T-helper 17 cell (primary cell): Measurements from ENCODE around the gene NDNF. TPM values are rescaled to one million over a fixed set of nuclear protein-coding genes. Genes with fewer than 3 reads are reported as not detected.

Experiments used
- ATAC-seq: fragments of 150-1000 bp; cut with Tn5 transposase; 2 replicates; pipeline ENCODE4 v1.10.0; 2021; ENCODE audit warnings: mild to moderate bottlenecking, moderate library complexity
- DNase-seq, 3 donors: peaks; one replicate each; pipeline versions ENCODE4 v3.0.0 to v3.0.0-alpha.2; 2020 to 2021
- H3K9me3 ChIP-seq: one replicate; pipeline ENCODE4 v1.7.0; 2013; ENCODE audit warnings: low read length, mild to moderate bottlenecking; ENCODE audit not compliant: control insufficient read depth, poor library complexity, severe bottlenecking
- H3K27ac Mint-ChIP-seq: one replicate; pipeline ENCODE4 v1.8.0; 2022; ENCODE audit warnings: mild to moderate bottlenecking, moderate library complexity, mixed read lengths
- H3K27me3 Mint-ChIP-seq: one replicate; pipeline ENCODE4 v1.8.0; 2022; ENCODE audit warnings: mixed read lengths
- H3K36me3 Mint-ChIP-seq: one replicate; pipeline ENCODE4 v1.8.0; 2022; ENCODE audit warnings: low read depth, mixed read lengths
- H3K4me1 Mint-ChIP-seq: one replicate; pipeline ENCODE4 v1.8.0; 2022; ENCODE audit warnings: mild to moderate bottlenecking, mixed read lengths
- H3K4me3 Mint-ChIP-seq: one replicate; pipeline ENCODE4 v1.8.0; 2022; ENCODE audit warnings: mild to moderate bottlenecking, moderate library complexity, mixed read lengths
- total RNA-seq, 4 donors: library from RNA in 2 of 4; stranded (reverse) in 2 of 4; gene quantifications; one replicate each; pipeline ENCODE4 v1.2.3 and lab custom pipeline; 2022 to 2026

Gene NDNF
- total RNA-seq (not detected), total RNA-seq (lab: John Stamatoyannopoulos, UW) (0 to 0.23 reads per million in 2 donors)

GRCh38 chr4:121072224-121073003 is at the start of gene NDNF:
Gene NDNF, minus strand, starts transcription at chr4:121072535. Its CDS starts 26,698 bp downstream, at chr4:121045837.
- peak; percentile 80 for ATAC-seq
- no peak within 1 kb of the TSS for H3K27ac Mint-ChIP-seq
- peaks cover 19% of the 10 kb centered on the region for H3K4me1 Mint-ChIP-seq
- peak; percentile 14 to 45 (median 30) for DNase-seq
- H3K27me3 Mint-ChIP-seq = peaks cover 67% of the 10 kb centered on the region
- H3K9me3 ChIP-seq = no peaks in the 10 kb centered on the region
- peaks cover 5% of the 10 kb centered on the region for H3K36me3 Mint-ChIP-seq
- peak within 1 kb of the TSS; percentile 92 for H3K4me3 Mint-ChIP-seq

- Mint-ChIP-seq H3K4me3 (no peak overlapping the region), H3K4me1 (peaks cover 11% of the 10 kb centered on the region), H3K36me3 (no peaks in the 10 kb centered on the region), H3K27me3 (no peaks in the 10 kb centered on the region), H3K27ac (peak overlapping the region; percentile 24)
- no peak for ATAC-seq
- H3K9me3 ChIP-seq = no peaks in the 10 kb centered on the region
- DNase-seq = no peak
These were observed 47.4 kb upstream of the NDNF start for GRCh38 chr4:121119715-121120114.

GRCh38 chr4:121118344-121118743 is 46.0 kb upstream of the NDNF start:
- Mint-ChIP-seq H3K27me3 (no peaks in the 10 kb centered on the region), H3K4me3 (no peak overlapping the region), H3K4me1 (peaks cover 15% of the 10 kb centered on the region), H3K27ac (no peak overlapping the region), H3K36me3 (no peaks in the 10 kb centered on the region)
- no peak for DNase-seq
- no peak for ATAC-seq
- H3K9me3 ChIP-seq = no peaks in the 10 kb centered on the region

- Mint-ChIP-seq H3K4me1 (peaks cover 15% of the 10 kb centered on the region), H3K36me3 (no peaks in the 10 kb centered on the region), H3K4me3 (no peak overlapping the region), H3K27ac (no peak overlapping the region), H3K27me3 (no peaks in the 10 kb centered on the region)
- H3K9me3 ChIP-seq = no peaks in the 10 kb centered on the region
- no peak for ATAC-seq
- DNase-seq = no peak
These were observed 42.4 kb upstream of the NDNF start for GRCh38 chr4:121114756-121115155.

GRCh38 chr4:121112530-121112929 is 40.2 kb upstream of the NDNF start:
- Mint-ChIP-seq H3K27ac (no peak overlapping the region), H3K4me1 (peaks cover 4% of the 10 kb centered on the region), H3K4me3 (no peak overlapping the region), H3K36me3 (no peaks in the 10 kb centered on the region), H3K27me3 (peaks cover 4% of the 10 kb centered on the region)
- DNase-seq = no peak
- no peak for ATAC-seq
- no peaks in the 10 kb centered on the region for H3K9me3 ChIP-seq

- H3K4me1 Mint-ChIP-seq = no peaks in the 10 kb centered on the region
- no peak for ATAC-seq
- H3K27ac Mint-ChIP-seq = no peak overlapping the region
- H3K36me3 Mint-ChIP-seq = no peaks in the 10 kb centered on the region
- H3K27me3 Mint-ChIP-seq = peaks cover 13% of the 10 kb centered on the region
- no peak overlapping the region for H3K4me3 Mint-ChIP-seq
- no peaks in the 10 kb centered on the region for H3K9me3 ChIP-seq
- no peak for DNase-seq
These were observed 36.2 kb upstream of the NDNF start for GRCh38 chr4:121108557-121108956.

GRCh38 chr4:121107507-121107906 is 35.2 kb upstream of the NDNF start:
- no peak overlapping the region for H3K4me3 Mint-ChIP-seq
- H3K27ac Mint-ChIP-seq = no peak overlapping the region
- DNase-seq (no peak), ATAC-seq (no peak)
- peaks cover 13% of the 10 kb centered on the region for H3K27me3 Mint-ChIP-seq
- H3K4me1 Mint-ChIP-seq = no peaks in the 10 kb centered on the region
- H3K36me3 Mint-ChIP-seq = no peaks in the 10 kb centered on the region
- H3K9me3 ChIP-seq = no peaks in the 10 kb centered on the region

GRCh38 chr4:121100093-121100775 is 27.9 kb upstream of the NDNF start:
- DNase-seq (no peak), ATAC-seq (no peak)
- Mint-ChIP-seq H3K27ac (no peak overlapping the region), H3K36me3 (no peaks in the 10 kb centered on the region), H3K4me3 (no peak overlapping the region), H3K27me3 (no peaks in the 10 kb centered on the region), H3K4me1 (no peaks in the 10 kb centered on the region)
- no peaks in the 10 kb centered on the region for H3K9me3 ChIP-seq

GRCh38 chr4:121098266-121098665 is 25.9 kb upstream of the NDNF start:
- Mint-ChIP-seq H3K27ac (no peak overlapping the region), H3K4me1 (no peaks in the 10 kb centered on the region), H3K4me3 (no peak overlapping the region), H3K36me3 (no peaks in the 10 kb centered on the region), H3K27me3 (no peaks in the 10 kb centered on the region)
- no peak for ATAC-seq
- H3K9me3 ChIP-seq = no peaks in the 10 kb centered on the region
- no peak for DNase-seq

- Mint-ChIP-seq H3K27me3 (no peaks in the 10 kb centered on the region), H3K27ac (no peak overlapping the region), H3K36me3 (no peaks in the 10 kb centered on the region), H3K4me1 (no peaks in the 10 kb centered on the region), H3K4me3 (no peak overlapping the region)
- ATAC-seq (no peak), DNase-seq (no peak)
- no peaks in the 10 kb centered on the region for H3K9me3 ChIP-seq
These were observed 24.3 kb upstream of the NDNF start for GRCh38 chr4:121096629-121097028.

GRCh38 chr4:121096191-121096590 is 23.9 kb upstream of the NDNF start:
- DNase-seq (no peak), ATAC-seq (no peak)
- H3K27ac Mint-ChIP-seq = no peak overlapping the region
- H3K27me3 Mint-ChIP-seq = no peaks in the 10 kb centered on the region
- no peaks in the 10 kb centered on the region for H3K4me1 Mint-ChIP-seq
- H3K9me3 ChIP-seq = no peaks in the 10 kb centered on the region
- no peak overlapping the region for H3K4me3 Mint-ChIP-seq
- H3K36me3 Mint-ChIP-seq = no peaks in the 10 kb centered on the region

GRCh38 chr4:121094297-121094966 is 22.1 kb upstream of the NDNF start:
- DNase-seq (no peak), ATAC-seq (no peak)
- no peaks in the 10 kb centered on the region for H3K9me3 ChIP-seq
- Mint-ChIP-seq H3K27ac (no peak overlapping the region), H3K4me3 (no peak overlapping the region), H3K27me3 (no peaks in the 10 kb centered on the region), H3K36me3 (no peaks in the 10 kb centered on the region), H3K4me1 (no peaks in the 10 kb centered on the region)

GRCh38 chr4:121093261-121093660 is 20.9 kb upstream of the NDNF start:
- H3K36me3 Mint-ChIP-seq = no peaks in the 10 kb centered on the region
- no peaks in the 10 kb centered on the region for H3K27me3 Mint-ChIP-seq
- no peaks in the 10 kb centered on the region for H3K9me3 ChIP-seq
- H3K27ac Mint-ChIP-seq = no peak overlapping the region
- H3K4me3 Mint-ChIP-seq = no peak overlapping the region
- DNase-seq = no peak
- ATAC-seq = no peak
- H3K4me1 Mint-ChIP-seq = no peaks in the 10 kb centered on the region
